ENCODE measurements around the gene JHY. TPM values are rescaled to one million over a fixed set of nuclear protein-coding genes. Genes with fewer than 3 reads are reported as not detected.
"Not testable (repeated sequence)": the region's sequence is repeated elsewhere in the genome, so short reads cannot be mapped to it uniquely, and the experiment has no call there.

JHY gene
- total RNA-seq, 2 donors from 2014 or later = 2.2 to 3.0 TPM

GRCh38 chr11:122853971-122854446 is 28.6 kb upstream of the JHY start:
- ATAC-seq (peak; percentile 29), DNase-seq (peak in 1 of 3 donors; percentile 12)
- H3K27me3 Mint-ChIP-seq = peaks cover 32% of the 10 kb centered on the region
- H3K4me1 Mint-ChIP-seq = peaks cover 21% of the 10 kb centered on the region
- H3K27ac Mint-ChIP-seq = no peak overlapping the region
- peaks cover 2% of the 10 kb centered on the region for H3K36me3 Mint-ChIP-seq (ENCODE audit: low read depth)
- no peak overlapping the region for H3K4me3 Mint-ChIP-seq
- no peaks in the 10 kb centered on the region for H3K9me3 ChIP-seq (ENCODE audit: control insufficient read depth, low read length, poor library complexity, severe bottlenecking)

- no peaks in the 10 kb centered on the region for H3K9me3 ChIP-seq (ENCODE audit: control insufficient read depth, low read length, poor library complexity, severe bottlenecking)
- Mint-ChIP-seq H3K27me3 (peaks cover 54% of the 10 kb centered on the region), H3K4me3 (no peak overlapping the region), H3K27ac (no peak overlapping the region), H3K4me1 (peaks cover 2% of the 10 kb centered on the region), H3K36me3 (ENCODE audit: low read depth) (peaks cover 7% of the 10 kb centered on the region)
- ATAC-seq (no peak), DNase-seq (no peak)
These were observed 20.9 kb upstream of the JHY start for GRCh38 chr11:122861631-122862030.

GRCh38 chr11:122862091-122862490 is 20.5 kb upstream of the JHY start:
- no peak overlapping the region for H3K4me3 Mint-ChIP-seq
- H3K27me3 Mint-ChIP-seq = peaks cover 57% of the 10 kb centered on the region
- no peak overlapping the region for H3K27ac Mint-ChIP-seq
- ATAC-seq (no peak), DNase-seq (no peak)
- H3K4me1 Mint-ChIP-seq = peaks cover 2% of the 10 kb centered on the region
- H3K9me3 ChIP-seq (ENCODE audit: control insufficient read depth, low read length, poor library complexity, severe bottlenecking) = no peaks in the 10 kb centered on the region
- peaks cover 7% of the 10 kb centered on the region for H3K36me3 Mint-ChIP-seq (ENCODE audit: low read depth)

- not testable (repeated sequence) for ATAC-seq; H3K9me3 ChIP-seq (ENCODE audit: control insufficient read depth, low read length, poor library complexity, severe bottlenecking); DNase-seq; H3K4me1 Mint-ChIP-seq; H3K36me3 Mint-ChIP-seq (ENCODE audit: low read depth); H3K27ac Mint-ChIP-seq; H3K4me3 Mint-ChIP-seq
- H3K27me3 Mint-ChIP-seq = peaks cover 60% of the 10 kb centered on the region
These were observed 19.4 kb upstream of the JHY start for GRCh38 chr11:122863154-122863553.

- Mint-ChIP-seq H3K4me1 (peaks cover 2% of the 10 kb centered on the region), H3K27ac (no peak overlapping the region), H3K36me3 (ENCODE audit: low read depth) (peaks cover 7% of the 10 kb centered on the region), H3K27me3 (peaks cover 64% of the 10 kb centered on the region), H3K4me3 (no peak overlapping the region)
- no peak for ATAC-seq
- DNase-seq = peak in 1 of 3 donors; percentile 11
- no peaks in the 10 kb centered on the region for H3K9me3 ChIP-seq (ENCODE audit: control insufficient read depth, low read length, poor library complexity, severe bottlenecking)
These were observed 18.7 kb upstream of the JHY start for GRCh38 chr11:122863704-122864326.

GRCh38 chr11:122864386-122865115 is 18.0 kb upstream of the JHY start:
- Mint-ChIP-seq H3K36me3 (ENCODE audit: low read depth) (peaks cover 7% of the 10 kb centered on the region), H3K4me1 (peaks cover 2% of the 10 kb centered on the region), H3K4me3 (peak overlapping the region; percentile 47), H3K27ac (peak overlapping the region; percentile 60), H3K27me3 (peaks cover 70% of the 10 kb centered on the region)
- ATAC-seq (no peak), DNase-seq (no peak)
- H3K9me3 ChIP-seq (ENCODE audit: control insufficient read depth, low read length, poor library complexity, severe bottlenecking) = no peaks in the 10 kb centered on the region

- Mint-ChIP-seq H3K4me1 (no peaks in the 10 kb centered on the region), H3K27me3 (peaks cover 51% of the 10 kb centered on the region), H3K4me3 (no peak overlapping the region), H3K27ac (no peak overlapping the region), H3K36me3 (ENCODE audit: low read depth) (peaks cover 7% of the 10 kb centered on the region)
- ATAC-seq (no peak), DNase-seq (no peak)
- no peaks in the 10 kb centered on the region for H3K9me3 ChIP-seq (ENCODE audit: control insufficient read depth, low read length, poor library complexity, severe bottlenecking)
These were observed 12.9 kb upstream of the JHY start for GRCh38 chr11:122869622-122870021.

GRCh38 chr11:122871302-122871701 is 11.3 kb upstream of the JHY start:
- no peak for ATAC-seq
- no peak for DNase-seq
- Mint-ChIP-seq H3K4me3 (no peak overlapping the region), H3K27ac (no peak overlapping the region), H3K27me3 (peaks cover 38% of the 10 kb centered on the region), H3K36me3 (ENCODE audit: low read depth) (no peaks in the 10 kb centered on the region), H3K4me1 (no peaks in the 10 kb centered on the region)
- H3K9me3 ChIP-seq (ENCODE audit: control insufficient read depth, low read length, poor library complexity, severe bottlenecking) = no peaks in the 10 kb centered on the region

GRCh38 chr11:122872046-122872445 is 10.5 kb upstream of the JHY start:
- DNase-seq = no peak
- Mint-ChIP-seq H3K27ac (no peak overlapping the region), H3K27me3 (peaks cover 34% of the 10 kb centered on the region), H3K4me1 (no peaks in the 10 kb centered on the region), H3K4me3 (no peak overlapping the region), H3K36me3 (ENCODE audit: low read depth) (no peaks in the 10 kb centered on the region)
- H3K9me3 ChIP-seq (ENCODE audit: control insufficient read depth, low read length, poor library complexity, severe bottlenecking) = no peaks in the 10 kb centered on the region
- ATAC-seq = no peak

GRCh38 chr11:122874991-122875390 is 7.6 kb upstream of the JHY start:
- H3K36me3 Mint-ChIP-seq (ENCODE audit: low read depth) = no peaks in the 10 kb centered on the region
- no peaks in the 10 kb centered on the region for H3K9me3 ChIP-seq (ENCODE audit: control insufficient read depth, low read length, poor library complexity, severe bottlenecking)

GRCh38 chr11:122877732-122878131 is 4.8 kb upstream of the JHY start:
- ATAC-seq = no peak
- peaks cover 13% of the 10 kb centered on the region for H3K4me1 Mint-ChIP-seq
- no peaks in the 10 kb centered on the region for H3K36me3 Mint-ChIP-seq (ENCODE audit: low read depth)
- H3K27me3 Mint-ChIP-seq = peaks cover 5% of the 10 kb centered on the region
- peak overlapping the region; percentile 15 for H3K4me3 Mint-ChIP-seq
- H3K9me3 ChIP-seq (ENCODE audit: control insufficient read depth, low read length, poor library complexity, severe bottlenecking) = no peaks in the 10 kb centered on the region
- H3K27ac Mint-ChIP-seq = peak overlapping the region; percentile 47
- DNase-seq = no peak

More at GRCh38 chr11:122874991-122875390, 7.6 kb upstream of the JHY start:
- ATAC-seq (no peak), DNase-seq (no peak)
- H3K27ac Mint-ChIP-seq = no peak overlapping the region
- H3K4me1 Mint-ChIP-seq = peaks cover 6% of the 10 kb centered on the region
- peaks cover 8% of the 10 kb centered on the region for H3K27me3 Mint-ChIP-seq
- no peak overlapping the region for H3K4me3 Mint-ChIP-seq

GRCh38 chr11:122879785-122880184 is 2.8 kb upstream of the JHY start:
- DNase-seq (no peak), ATAC-seq (no peak)
- Mint-ChIP-seq H3K4me3 (peak overlapping the region; percentile 19), H3K36me3 (ENCODE audit: low read depth) (no peaks in the 10 kb centered on the region), H3K27me3 (no peaks in the 10 kb centered on the region), H3K27ac (peak overlapping the region; percentile 24), H3K4me1 (peaks cover 17% of the 10 kb centered on the region)
- H3K9me3 ChIP-seq (ENCODE audit: control insufficient read depth, low read length, poor library complexity, severe bottlenecking) = no peaks in the 10 kb centered on the region

- Mint-ChIP-seq H3K27ac (peak overlapping the region; percentile 87), H3K4me3 (peak overlapping the region; percentile 87), H3K4me1 (peaks cover 23% of the 10 kb centered on the region), H3K36me3 (ENCODE audit: low read depth) (peaks cover 5% of the 10 kb centered on the region), H3K27me3 (no peaks in the 10 kb centered on the region)
- H3K9me3 ChIP-seq (ENCODE audit: control insufficient read depth, low read length, poor library complexity, severe bottlenecking) = no peaks in the 10 kb centered on the region
- ATAC-seq (peak; percentile 80), DNase-seq (peak; percentile 35 to 39 (median 38))
These were observed 492 bp downstream of the JHY start for GRCh38 chr11:122882857-122883645.

Data from T-helper 17 cell (primary cell).